DMS114 treated with DMSO at 0.1 percent for 48 hours (cell line): ENCODE results near the gene ETV3.

Source experiments
- DNase-seq: peaks from one replicate; lab custom pipeline; 2025; ENCODE audit not compliant: unreplicated experiment; lab: John Stamatoyannopoulos, UW

Gene ETV3

GRCh38 chr1:157095091-157095490 is 43.1 kb downstream of the ETV3 start:
- no peak for DNase-seq

GRCh38 chr1:157092831-157093230 is 45.4 kb downstream of the ETV3 start:
- DNase-seq, result no peak

- no peak for DNase-seq
These were observed 46.4 kb downstream of the ETV3 start for GRCh38 chr1:157091668-157092273.

- DNase-seq, result no peak
These were observed 47.0 kb downstream of the ETV3 start for GRCh38 chr1:157091186-157091585.

GRCh38 chr1:157090771-157091170 is 47.4 kb downstream of the ETV3 start:
- DNase-seq, result no peak

- DNase-seq, result peak; percentile 77
These were observed 48.0 kb downstream of the ETV3 start for GRCh38 chr1:157090196-157090647.

GRCh38 chr1:157089789-157090188 is 48.4 kb downstream of the ETV3 start:
- DNase-seq, result no peak

- no peak for DNase-seq
These were observed 49.6 kb downstream of the ETV3 start for GRCh38 chr1:157088607-157089006.

GRCh38 chr1:157087030-157087429 is 51.2 kb downstream of the ETV3 start:
- DNase-seq, result no peak

GRCh38 chr1:157086299-157086698 is 51.9 kb downstream of the ETV3 start:
- DNase-seq, result no peak

GRCh38 chr1:157085421-157085820 is 52.8 kb downstream of the ETV3 start:
- no peak for DNase-seq

- no peak for DNase-seq
These were observed 53.5 kb downstream of the ETV3 start for GRCh38 chr1:157084720-157085119.

- no peak for DNase-seq
These were observed 56.5 kb downstream of the ETV3 start for GRCh38 chr1:157081707-157082106.

GRCh38 chr1:157080714-157081113 is 57.5 kb downstream of the ETV3 start:
- no peak for DNase-seq

GRCh38 chr1:157077394-157077793 is 60.8 kb downstream of the ETV3 start:
- DNase-seq, result no peak

GRCh38 chr1:157073944-157074685 is 64.1 kb downstream of the ETV3 start:
- no peak for DNase-seq
